Sigmoid colon (tissue), 4 donors: ENCODE data around the gene SCT.

Experiments
- POLR2A ChIP-seq, 2 donors: fragments of 450-650 bp; IDR thresholded peaks; one replicate each; pipeline ENCODE4 v1.6.1; 2016; ENCODE audit warnings: antibody characterized with exemption in 2 of 2, mild to moderate bottlenecking in 2 of 2, moderate library complexity in 2 of 2
- POLR2AphosphoS5 ChIP-seq, 4 donors: sonication (generic); formaldehyde crosslinking; IDR thresholded peaks; one replicate each; pipeline ENCODE4 v1.6.1; 2017; ENCODE audit warnings: antibody characterized with exemption in 4 of 4
- TF ChIP-seq, protein P1 (sequence below), 4 experiments: fragments of 450-650 bp in 3 of 4; fragments of 200-600 bp in 1 of 4; IDR thresholded peaks; one replicate each; pipeline ENCODE4 v1.5.1; 2016 to 2019; ENCODE audit warnings: antibody characterized with exemption in 4 of 4, mild to moderate bottlenecking in 3 of 4, moderate library complexity in 2 of 4

DNA sequence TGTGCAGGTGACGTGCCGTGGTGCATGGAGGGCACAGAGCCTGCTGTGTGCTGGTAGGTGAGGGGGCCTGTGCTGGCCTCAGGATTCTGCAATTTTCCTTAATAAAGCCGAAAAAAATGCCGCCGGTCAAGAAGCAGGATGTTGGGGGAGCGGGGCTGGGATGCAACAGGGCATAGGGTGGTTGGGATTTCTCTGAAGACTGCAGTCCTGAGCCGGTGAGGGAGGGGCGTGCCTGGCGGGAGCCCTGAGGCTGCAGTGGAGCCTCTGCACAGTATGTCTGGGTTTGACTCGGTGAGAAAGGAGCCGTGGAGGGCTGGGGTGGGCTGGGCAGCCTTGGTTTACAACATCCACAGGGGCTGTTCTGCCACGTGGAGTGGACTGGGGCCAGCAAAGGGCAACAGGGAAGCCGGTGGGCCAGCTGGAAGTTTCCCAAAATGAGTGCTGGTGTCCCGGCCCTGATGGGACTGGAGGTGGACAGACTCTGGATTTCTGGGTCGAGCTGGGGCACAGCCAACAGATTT lies 3.6 kb downstream of the SCT start:
- TF ChIP-seq POLR2A (IDR thresholded peaks at IDR 0.05) = no peak
- TF ChIP-seq, protein P1, sequence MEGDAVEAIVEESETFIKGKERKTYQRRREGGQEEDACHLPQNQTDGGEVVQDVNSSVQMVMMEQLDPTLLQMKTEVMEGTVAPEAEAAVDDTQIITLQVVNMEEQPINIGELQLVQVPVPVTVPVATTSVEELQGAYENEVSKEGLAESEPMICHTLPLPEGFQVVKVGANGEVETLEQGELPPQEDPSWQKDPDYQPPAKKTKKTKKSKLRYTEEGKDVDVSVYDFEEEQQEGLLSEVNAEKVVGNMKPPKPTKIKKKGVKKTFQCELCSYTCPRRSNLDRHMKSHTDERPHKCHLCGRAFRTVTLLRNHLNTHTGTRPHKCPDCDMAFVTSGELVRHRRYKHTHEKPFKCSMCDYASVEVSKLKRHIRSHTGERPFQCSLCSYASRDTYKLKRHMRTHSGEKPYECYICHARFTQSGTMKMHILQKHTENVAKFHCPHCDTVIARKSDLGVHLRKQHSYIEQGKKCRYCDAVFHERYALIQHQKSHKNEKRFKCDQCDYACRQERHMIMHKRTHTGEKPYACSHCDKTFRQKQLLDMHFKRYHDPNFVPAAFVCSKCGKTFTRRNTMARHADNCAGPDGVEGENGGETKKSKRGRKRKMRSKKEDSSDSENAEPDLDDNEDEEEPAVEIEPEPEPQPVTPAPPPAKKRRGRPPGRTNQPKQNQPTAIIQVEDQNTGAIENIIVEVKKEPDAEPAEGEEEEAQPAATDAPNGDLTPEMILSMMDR (IDR thresholded peaks at IDR 0.05) = no peak
- TF ChIP-seq POLR2AphosphoS5 (IDR thresholded peaks at IDR 0.05) = no peak
